CD4-positive, alpha-beta T cell treated with Interleukin-21 for 1 hour (primary cell): ENCODE measurements around the gene HSD17B7.

ENCODE experiments used
- DNase-seq: peaks from one replicate; pipeline ENCODE4 v3.0.0-alpha.2; 2020

HSD17B7 gene

DNA sequence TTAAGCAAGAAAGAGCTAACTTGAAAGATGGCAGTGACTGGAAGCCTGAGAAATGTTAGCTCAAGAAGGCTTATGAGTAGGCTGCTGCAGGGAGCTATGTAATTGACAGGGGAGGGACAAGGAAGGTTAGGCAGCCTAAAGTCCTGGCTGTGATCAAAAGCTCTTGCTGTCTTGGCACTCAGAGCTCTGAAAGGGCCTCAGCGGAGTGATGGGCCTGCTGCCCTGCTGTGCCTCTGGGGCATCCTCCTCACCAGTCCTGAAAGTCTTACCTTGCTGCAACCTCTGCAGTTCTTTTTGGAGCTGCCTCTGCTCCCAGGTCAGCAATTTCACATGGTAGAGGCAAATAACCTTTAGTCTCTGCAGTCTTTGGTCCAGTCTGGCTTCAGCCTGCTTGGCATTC is 68.7 kb downstream of the HSD17B7 start:
- DNase-seq: no peak

GRCh38 chr1:162861101-162861500 is 70.6 kb downstream of the HSD17B7 start, which contains the start of gene CCDC190:
CCDC190 (minus strand) TSS chr1:162861175; CDS start chr1:162859646, 1,529 bp downstream.
- DNase-seq: no peak

DNA sequence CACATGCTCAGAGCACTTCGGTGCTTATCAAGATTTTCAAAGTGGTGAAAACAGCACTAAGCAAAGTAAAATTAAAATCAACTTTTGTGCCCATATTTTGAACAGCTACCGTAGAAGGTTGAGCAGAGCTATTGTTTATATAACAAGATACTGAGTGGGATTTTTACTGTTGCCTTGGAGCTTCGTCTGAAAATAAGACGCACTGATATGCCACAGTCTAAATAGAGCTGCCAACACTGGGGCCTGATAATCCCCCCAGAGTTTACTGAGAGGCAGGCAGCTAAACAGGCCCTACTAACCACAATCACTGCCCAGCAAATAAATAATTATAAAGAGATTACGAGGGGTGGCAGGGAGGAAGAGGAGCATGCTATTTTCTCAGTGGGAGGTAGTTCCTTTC is 71.1 kb downstream of the HSD17B7 start:
- no peak for DNase-seq
